ENCODE measurements around the gene TTLL3. TPM values are rescaled to one million over a fixed set of nuclear protein-coding genes. Genes with fewer than 3 reads are reported as not detected.

The TTLL3 gene
- total and polyA plus RNA-seq, 2 of the 13 experiments (the other 11 are each of a cell fraction or from before 2014, with no cell fraction given), result 9.5 to 51.2 TPM

DNA sequence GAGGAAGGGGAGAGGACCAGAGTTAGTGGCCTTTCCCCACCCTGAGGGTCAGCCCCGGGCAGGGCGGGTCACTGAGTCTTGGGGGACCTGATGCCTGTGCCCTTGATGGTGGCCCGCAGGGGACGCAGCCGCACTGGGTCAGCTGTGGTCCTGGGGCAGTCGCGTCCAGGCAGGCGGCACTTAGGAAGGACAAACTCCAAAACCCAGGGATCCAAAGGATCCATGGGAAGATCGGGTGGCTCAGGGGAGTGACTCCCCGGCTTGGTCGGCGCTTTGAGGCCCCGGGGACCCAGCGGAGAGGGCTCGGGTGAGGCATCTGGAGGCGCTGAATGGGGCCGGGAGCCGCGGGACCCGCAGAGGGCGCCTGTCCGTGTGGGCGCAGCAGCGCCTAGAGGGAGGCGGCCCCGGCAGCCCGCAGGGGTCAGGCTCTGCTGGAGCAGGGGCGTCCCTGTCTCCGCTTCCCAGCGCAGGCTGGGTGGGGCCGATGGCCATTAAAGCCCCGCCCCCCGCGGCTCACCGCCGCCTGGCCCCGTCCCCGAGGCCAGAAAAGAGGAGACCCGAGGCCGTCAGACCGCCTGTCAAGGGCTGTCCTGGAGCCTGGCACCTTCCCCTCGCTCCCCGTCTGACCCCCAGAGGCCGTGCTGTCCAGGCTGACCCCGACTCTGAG lies 52.5 kb downstream of the TTLL3 start (continued):
- TF ChIP-seq ZC3H4 (CRISPR knock-in tag; IDR thresholded peaks at IDR 0.05; ENCODE audit: borderline replicate concordance) (no peak), ZNF552 (CRISPR knock-in tag; IDR thresholded peaks at IDR 0.05; ENCODE audit: borderline replicate concordance) (no peak), THAP11 (CRISPR knock-in tag; IDR thresholded peaks at IDR 0.05) (peak; percentile 44; the same call in 1 of the 2 replicates), CEBPG (CRISPR knock-in tag; IDR thresholded peaks at IDR 0.05) (peak; percentile 44; the same call in 1 of the 2 replicates), MIER3 (CRISPR knock-in tag; IDR thresholded peaks at IDR 0.05; ENCODE audit: borderline replicate concordance) (no peak; the same call in 1 of the 2 replicates), ZBTB42 (CRISPR knock-in tag; IDR thresholded peaks at IDR 0.05) (0 out of 2 replicates have a peak, but pooled peaks have one; percentile 55), ZNF850 (CRISPR knock-in tag; conservative IDR thresholded peaks at IDR 0.05) (no peak), ONECUT2 (CRISPR knock-in tag; IDR thresholded peaks at IDR 0.05) (no peak), RORA (CRISPR knock-in tag; IDR thresholded peaks at IDR 0.05) (no peak), ZNF619 (CRISPR knock-in tag; IDR thresholded peaks at IDR 0.05) (0 out of 2 replicates have a peak, but pooled peaks have one; percentile 31), GZF1 (CRISPR knock-in tag; IDR thresholded peaks at IDR 0.05) (no peak), ZNF484 (CRISPR knock-in tag; IDR thresholded peaks at IDR 0.05; ENCODE audit: borderline replicate concordance, low read depth) (no peak), ZNF615 (CRISPR knock-in tag; IDR thresholded peaks at IDR 0.05; ENCODE audit: borderline replicate concordance) (no peak), MEIS1 (CRISPR knock-in tag; IDR thresholded peaks at IDR 0.05; ENCODE audit: borderline replicate concordance) (peak; percentile 78; the same call in 1 of the 2 replicates), HNF4G (IDR thresholded peaks at IDR 0.05; ENCODE audit: borderline replicate concordance, low read depth, low read length) (no peak), HNF4G (CRISPR knock-in tag; IDR thresholded peaks at IDR 0.05; ENCODE audit: borderline replicate concordance, low read depth) (no peak; the same call in 1 of the 2 replicates), HMG20A (CRISPR knock-in tag; IDR thresholded peaks at IDR 0.05; ENCODE audit: borderline replicate concordance) (peak; percentile 35; the same call in 1 of the 2 replicates), EED (CRISPR knock-in tag; IDR thresholded peaks at IDR 0.05) (no peak)
- TF ChIP-seq, protein P1, sequence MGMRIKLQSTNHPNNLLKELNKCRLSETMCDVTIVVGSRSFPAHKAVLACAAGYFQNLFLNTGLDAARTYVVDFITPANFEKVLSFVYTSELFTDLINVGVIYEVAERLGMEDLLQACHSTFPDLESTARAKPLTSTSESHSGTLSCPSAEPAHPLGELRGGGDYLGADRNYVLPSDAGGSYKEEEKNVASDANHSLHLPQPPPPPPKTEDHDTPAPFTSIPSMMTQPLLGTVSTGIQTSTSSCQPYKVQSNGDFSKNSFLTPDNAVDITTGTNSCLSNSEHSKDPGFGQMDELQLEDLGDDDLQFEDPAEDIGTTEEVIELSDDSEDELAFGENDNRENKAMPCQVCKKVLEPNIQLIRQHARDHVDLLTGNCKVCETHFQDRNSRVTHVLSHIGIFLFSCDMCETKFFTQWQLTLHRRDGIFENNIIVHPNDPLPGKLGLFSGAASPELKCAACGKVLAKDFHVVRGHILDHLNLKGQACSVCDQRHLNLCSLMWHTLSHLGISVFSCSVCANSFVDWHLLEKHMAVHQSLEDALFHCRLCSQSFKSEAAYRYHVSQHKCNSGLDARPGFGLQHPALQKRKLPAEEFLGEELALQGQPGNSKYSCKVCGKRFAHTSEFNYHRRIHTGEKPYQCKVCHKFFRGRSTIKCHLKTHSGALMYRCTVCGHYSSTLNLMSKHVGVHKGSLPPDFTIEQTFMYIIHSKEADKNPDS (CRISPR knock-in tag; IDR thresholded peaks at IDR 0.05), result no peak
- TF ChIP-seq, protein P2, sequence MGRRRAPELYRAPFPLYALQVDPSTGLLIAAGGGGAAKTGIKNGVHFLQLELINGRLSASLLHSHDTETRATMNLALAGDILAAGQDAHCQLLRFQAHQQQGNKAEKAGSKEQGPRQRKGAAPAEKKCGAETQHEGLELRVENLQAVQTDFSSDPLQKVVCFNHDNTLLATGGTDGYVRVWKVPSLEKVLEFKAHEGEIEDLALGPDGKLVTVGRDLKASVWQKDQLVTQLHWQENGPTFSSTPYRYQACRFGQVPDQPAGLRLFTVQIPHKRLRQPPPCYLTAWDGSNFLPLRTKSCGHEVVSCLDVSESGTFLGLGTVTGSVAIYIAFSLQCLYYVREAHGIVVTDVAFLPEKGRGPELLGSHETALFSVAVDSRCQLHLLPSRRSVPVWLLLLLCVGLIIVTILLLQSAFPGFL (CRISPR knock-in tag; IDR thresholded peaks at IDR 0.05), result no peak
- TF ChIP-seq, protein P3, sequence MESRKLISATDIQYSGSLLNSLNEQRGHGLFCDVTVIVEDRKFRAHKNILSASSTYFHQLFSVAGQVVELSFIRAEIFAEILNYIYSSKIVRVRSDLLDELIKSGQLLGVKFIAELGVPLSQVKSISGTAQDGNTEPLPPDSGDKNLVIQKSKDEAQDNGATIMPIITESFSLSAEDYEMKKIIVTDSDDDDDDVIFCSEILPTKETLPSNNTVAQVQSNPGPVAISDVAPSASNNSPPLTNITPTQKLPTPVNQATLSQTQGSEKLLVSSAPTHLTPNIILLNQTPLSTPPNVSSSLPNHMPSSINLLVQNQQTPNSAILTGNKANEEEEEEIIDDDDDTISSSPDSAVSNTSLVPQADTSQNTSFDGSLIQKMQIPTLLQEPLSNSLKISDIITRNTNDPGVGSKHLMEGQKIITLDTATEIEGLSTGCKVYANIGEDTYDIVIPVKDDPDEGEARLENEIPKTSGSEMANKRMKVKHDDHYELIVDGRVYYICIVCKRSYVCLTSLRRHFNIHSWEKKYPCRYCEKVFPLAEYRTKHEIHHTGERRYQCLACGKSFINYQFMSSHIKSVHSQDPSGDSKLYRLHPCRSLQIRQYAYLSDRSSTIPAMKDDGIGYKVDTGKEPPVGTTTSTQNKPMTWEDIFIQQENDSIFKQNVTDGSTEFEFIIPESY (CRISPR knock-in tag; IDR thresholded peaks at IDR 0.05), result no peak
- TF ChIP-seq, protein P4, sequence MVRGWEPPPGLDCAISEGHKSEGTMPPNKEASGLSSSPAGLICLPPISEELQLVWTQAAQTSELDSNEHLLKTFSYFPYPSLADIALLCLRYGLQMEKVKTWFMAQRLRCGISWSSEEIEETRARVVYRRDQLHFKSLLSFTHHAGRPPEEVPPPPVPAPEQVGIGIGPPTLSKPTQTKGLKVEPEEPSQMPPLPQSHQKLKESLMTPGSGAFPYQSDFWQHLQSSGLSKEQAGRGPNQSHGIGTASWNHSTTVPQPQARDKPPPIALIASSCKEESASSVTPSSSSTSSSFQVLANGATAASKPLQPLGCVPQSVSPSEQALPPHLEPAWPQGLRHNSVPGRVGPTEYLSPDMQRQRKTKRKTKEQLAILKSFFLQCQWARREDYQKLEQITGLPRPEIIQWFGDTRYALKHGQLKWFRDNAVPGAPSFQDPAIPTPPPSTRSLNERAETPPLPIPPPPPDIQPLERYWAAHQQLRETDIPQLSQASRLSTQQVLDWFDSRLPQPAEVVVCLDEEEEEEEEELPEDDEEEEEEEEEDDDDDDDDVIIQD (CRISPR knock-in tag; IDR thresholded peaks at IDR 0.05; ENCODE audit: low read depth), result no peak
- TF ChIP-seq, protein P5, sequence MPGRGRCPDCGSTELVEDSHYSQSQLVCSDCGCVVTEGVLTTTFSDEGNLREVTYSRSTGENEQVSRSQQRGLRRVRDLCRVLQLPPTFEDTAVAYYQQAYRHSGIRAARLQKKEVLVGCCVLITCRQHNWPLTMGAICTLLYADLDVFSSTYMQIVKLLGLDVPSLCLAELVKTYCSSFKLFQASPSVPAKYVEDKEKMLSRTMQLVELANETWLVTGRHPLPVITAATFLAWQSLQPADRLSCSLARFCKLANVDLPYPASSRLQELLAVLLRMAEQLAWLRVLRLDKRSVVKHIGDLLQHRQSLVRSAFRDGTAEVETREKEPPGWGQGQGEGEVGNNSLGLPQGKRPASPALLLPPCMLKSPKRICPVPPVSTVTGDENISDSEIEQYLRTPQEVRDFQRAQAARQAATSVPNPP (CRISPR knock-in tag; IDR thresholded peaks at IDR 0.05), result no peak; the same call in 1 of the 2 replicates

Data from HepG2 (cell line).